GM19452 (cell line): ENCODE data around the gene SUPT20H.
"Not testable (repeated sequence)": the region's sequence is repeated elsewhere in the genome, so short reads cannot be mapped to it uniquely, and the experiment has no call there.

Experiments
- ATAC-seq: cut with Tn5 transposase; IDR thresholded peaks from one replicate; pipeline ENCODE4 v1.9.1; 2021; ENCODE audit not compliant: unreplicated experiment

Gene SUPT20H

DNA sequence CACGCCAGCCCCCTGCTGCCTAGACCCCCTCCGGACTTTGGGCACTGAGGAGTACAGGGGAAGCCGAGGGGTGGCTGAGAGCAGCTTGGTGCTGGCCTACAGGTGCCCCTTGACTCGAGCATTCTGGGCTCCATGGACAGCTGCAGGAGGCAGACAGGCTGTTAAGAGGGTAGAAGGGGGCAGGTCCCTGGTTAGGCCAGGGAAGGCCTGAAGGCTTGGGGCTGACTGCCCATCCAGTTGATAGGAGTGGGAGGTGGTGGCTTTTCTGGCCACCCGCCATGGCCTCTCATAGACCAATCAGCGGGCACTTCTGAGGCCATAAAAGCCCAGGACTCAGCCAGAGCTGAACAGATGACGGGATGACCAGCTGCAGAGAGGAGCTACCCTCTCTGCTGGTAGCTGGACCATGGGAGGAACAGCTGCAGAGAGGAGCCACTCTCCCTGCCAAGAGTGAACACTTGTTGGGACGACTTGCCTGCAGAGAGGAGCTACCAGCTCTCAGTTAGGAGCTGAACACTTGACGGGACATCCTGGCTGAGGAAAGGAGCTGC lies 10.7 kb upstream of the SUPT20H start:
- no peak for ATAC-seq

DNA sequence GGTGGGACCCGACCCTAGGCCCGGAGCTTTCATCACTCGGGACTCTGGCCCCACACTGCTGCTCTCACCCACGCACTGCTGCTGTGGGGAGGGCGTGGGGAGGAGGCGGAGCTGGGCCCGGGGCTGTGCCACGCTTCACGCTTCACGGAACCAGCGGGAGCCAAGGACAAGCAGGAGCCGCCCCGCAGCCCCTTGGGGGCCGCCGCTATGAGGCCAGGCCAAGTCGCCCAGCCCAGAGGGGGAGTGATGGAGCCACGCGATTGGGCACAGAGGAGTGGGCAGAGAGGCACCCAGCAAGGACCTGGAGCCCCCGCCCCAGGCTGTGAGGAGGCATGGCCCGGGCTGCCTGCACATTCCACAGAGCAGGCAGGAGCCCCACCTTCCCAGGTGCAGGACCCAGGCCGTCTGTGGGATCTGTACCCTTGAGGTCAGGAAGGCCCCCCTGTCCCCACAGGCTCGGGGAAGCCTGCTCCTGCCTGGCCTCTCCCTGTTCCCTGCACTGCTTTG lies 10.2 kb upstream of the SUPT20H start:
- ATAC-seq = no peak

DNA sequence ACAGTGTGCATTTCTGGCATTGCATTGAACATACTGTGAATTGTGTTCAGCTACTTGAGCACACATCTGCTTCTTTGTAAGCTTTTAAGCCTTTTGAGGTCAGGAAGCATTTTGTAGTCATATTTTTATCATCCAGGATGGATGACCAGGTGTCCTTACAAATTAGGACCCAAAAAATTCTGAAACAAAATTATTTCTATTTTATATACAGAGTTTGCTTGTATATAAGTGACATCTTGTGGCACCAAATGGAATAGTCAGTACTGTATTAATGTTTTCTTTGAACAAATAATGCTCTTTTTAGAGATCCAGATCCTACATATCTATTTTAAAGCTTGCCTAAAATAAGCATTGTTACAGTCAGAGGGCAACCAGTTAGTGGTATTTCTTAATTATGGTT lies 9.5 kb upstream of the SUPT20H start:
- ATAC-seq = no peak

DNA sequence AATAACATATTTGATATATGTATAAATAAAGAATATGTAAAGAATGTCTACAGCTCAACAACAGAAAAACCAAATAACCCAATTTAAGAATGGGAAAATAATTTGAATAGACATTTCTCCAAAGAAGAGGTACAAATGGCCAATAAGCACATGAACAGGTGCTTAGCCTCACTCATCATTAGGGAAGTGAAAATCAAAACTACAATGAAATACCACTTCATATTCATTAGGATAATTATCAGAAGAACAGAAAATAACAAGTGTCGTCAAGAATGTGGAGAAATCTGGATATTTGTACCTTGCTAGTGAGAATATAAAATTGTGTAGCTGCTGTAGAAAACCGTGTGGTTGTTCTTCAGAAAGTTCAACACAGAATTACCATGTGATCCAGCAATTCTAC lies 8.4 kb upstream of the SUPT20H start:
- no peak for ATAC-seq

DNA sequence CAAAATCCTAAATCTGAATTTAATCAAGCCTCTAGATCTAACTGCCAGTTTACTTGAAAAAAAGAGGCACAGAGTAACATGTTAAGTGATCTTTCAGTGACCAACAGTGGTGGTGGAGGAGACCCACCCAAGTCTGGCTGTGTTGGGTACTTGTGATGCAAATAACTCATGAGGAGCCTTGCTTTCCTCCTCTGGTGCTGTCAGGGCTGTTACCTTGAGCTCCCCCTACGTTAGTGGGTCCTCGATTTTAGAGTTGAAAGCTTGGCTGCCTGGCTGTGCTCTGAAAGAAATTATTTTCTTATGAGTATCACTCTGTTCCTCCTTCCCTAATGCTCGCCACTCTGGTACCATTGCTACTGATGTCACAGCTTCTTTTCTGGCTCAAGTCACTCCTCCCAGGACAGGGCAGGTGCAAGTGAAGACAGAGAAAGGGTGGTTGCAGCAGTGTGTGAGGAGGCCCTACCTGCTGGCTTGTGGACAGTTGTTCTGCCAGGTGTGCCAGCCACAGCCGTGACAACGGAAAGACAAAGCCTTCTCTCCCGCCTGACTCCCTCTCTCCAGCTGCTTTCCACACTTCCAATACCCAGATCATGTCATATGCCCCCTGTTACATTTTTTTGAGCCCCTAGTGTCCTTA lies 6.5 kb upstream of the SUPT20H start:
- ATAC-seq = no peak

DNA sequence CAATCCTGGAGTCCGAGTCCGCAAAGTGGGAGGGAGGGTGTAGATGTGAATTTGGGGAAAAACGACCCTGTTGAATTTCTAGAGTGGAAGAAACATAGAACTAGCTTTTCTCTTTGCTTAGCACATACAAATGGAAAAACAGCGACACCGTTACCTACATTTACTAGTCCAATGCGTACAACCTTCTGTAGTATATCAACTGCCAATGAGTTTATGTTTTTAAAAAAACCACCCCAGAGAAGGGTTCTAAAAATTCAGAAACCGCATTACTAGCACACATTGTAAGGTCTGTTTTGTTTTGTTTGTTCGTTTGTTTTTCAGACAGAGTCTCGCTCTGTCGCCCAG lies 332 bp upstream of the SUPT20H start:
- ATAC-seq = peak; percentile 27

DNA sequence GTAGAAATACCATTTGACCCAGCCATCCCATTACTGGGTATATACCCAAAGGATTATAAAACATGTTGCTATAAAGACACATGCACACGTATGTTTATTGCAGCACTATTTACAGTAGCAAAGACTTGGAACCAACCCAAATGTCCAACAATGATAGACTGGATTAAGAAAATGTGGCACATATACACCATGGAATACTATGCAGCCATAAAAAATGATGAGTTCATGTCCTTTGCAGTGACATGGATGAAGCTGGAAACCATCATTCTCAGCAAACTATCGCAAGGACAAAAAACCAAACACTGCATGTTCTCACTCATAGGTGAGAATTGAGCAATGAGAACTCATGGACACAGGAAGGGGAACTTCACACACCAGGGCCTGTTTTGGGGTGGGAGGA lies 3.3 kb downstream of the SUPT20H start:
- ATAC-seq = not testable (repeated sequence)

DNA sequence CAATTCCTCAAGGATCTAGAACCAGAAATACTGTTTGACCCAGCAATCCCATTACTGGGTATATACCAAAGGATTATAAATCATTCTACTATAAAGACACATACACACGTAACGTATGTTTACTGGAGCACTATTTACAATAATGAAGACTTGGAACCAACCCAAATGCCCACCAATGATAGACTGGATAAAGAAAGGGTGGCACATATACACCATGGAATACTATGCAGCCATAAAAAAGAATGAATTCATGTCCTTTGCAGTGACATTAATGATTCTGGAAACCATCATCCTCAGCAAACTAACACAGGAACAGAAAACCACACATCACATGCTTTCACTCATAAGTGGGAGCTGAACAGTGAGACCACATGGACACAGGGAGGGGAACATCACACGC lies 6.4 kb downstream of the SUPT20H start:
- ATAC-seq = not testable (repeated sequence)

DNA sequence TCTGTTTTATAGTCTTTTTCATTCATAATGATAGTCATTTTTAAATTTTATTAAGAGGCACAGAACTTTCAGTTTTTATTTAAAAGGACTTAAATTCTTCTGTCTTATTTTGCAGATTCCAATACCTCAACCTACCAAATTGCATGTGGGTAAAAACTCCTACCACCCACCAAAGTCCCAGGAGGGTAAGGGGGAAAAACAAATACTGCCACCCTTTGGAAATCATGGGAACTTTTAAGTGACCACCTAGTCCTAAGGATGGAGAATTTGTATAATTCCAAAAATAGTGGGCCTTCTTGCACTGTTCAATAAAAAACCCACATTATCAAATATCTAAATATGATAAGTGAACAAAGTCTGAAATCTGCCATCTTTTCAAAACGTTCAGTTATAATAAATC lies 9.7 kb downstream of the SUPT20H start:
- no peak for ATAC-seq

DNA sequence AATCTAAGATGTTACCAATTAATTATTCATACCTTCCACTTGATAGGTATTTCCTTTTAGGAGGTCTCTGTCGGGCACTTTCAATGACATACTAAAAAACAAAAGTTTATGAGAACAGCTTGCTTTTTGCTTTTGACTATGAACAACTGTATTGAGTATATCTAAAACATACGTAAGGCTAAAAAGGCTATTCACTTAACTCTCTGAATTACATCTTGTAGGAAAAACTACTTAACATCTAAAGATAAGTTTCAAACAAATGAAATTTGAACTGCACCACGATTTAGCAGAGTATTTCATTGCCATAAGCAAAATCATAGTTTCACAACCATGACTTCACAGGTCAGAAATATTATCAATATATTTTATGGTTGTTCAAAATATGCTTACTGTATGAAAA lies 11.6 kb downstream of the SUPT20H start:
- no peak for ATAC-seq

DNA sequence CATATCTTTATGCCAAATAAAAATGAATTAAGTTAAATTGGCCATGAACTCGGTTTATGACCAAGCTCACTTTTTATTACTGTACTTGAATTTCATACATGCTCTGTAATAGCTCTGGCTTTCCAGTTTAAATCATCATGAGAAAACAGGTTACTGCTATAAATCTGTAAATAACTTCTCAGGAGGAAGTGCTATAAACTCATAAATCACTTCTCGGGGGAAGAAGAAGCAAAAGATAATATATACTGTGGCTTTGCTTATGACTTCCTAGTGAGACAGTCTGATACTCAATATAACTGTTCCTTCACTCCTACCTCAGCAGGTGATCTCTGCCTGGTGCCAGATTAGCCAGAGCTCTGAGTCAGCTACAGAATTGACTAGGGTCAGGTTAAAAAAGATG lies 12.5 kb downstream of the SUPT20H start:
- no peak for ATAC-seq

DNA sequence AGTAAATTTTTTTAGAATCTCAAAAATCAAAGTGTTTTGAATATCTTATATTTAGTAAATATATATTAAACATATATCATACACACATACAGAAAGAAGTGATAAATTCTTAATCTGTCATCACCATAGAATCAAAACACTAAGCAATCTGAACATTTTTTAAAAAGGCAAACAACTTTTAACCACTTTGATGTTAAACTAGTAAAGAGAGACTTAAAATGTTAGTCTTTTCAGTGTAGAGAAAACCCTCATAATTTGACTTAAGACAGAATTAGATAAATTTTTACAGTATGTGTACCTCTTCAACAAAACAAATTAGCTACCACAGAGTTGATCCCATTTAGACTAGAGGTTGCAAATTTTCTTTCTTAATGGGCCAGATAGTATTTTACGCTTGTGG lies 13.4 kb downstream of the SUPT20H start:
- no peak for ATAC-seq

DNA sequence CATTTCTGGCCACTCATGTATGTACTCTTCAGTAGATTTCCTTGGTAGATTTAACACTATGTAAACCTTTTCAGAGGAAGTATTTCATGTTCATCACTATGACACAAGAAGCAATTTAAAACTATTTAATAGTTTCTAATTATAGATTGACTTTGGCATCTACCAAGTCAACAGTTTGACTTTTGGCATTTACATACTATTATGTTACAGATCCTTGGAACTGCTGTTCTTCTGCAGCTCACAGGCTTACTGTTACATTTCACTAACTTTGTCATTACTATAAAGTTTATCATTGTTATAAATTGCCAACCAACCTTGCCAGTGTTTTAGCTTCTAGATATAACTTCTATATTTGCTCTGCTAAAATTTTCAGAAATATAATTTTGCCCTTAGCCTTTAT lies 18.7 kb downstream of the SUPT20H start:
- no peak for ATAC-seq

DNA sequence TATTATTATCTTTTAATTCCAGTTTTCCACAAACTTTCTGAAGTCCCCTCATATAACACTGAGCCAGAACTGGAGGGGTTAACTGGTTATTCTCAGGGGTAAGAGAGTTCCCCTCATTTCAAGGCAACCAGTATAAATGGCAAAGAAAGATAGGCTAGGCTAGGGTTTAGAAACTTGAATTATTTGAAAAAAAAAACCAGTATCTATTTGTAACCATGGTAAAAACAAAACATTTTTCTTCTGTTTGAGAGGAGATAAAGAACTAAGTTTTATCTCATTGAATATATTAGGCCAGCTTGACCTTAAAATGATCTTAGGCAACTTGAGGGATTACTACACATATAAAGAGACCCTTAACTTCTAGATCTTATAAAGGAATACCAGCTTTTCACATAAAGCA lies 19.6 kb downstream of the SUPT20H start:
- no peak for ATAC-seq

DNA sequence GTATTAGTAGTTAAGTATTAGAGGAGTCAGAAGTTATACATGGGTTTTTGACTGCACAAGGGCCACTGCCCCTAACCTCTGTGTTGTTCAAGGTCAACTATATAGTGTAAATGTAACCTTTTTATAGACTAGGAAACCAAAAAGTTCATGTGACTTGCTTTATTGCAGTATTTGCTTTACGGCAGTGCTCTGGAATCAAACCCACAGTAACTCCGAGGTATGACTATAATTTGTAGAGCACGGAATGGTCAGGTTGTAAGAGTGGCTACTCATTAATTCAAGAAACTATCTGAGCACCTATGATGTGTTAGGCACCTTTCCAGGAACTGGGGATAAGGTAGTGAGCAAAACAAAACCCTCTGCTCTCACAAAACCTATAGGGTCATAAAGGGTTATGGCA lies 22.2 kb downstream of the SUPT20H start:
- no peak for ATAC-seq

DNA sequence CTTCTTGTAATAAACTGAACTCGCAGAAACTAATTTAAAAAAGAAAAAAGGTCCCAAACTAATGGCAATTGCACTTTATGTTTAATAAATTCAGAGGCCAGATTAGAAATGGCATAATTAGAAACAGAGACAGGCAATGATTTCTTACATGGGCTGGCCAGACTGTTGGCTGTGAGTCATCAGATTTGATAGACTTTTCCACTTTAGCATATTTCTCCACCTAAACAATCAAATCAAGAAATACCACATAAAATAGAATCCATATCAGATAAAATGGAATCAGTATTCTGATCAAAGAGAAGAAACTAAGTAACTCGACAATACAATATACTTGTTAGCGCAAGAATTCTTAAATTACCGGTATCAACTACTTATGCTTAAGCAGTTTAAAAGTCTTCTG lies 29.9 kb downstream of the SUPT20H start:
- no peak for ATAC-seq

DNA sequence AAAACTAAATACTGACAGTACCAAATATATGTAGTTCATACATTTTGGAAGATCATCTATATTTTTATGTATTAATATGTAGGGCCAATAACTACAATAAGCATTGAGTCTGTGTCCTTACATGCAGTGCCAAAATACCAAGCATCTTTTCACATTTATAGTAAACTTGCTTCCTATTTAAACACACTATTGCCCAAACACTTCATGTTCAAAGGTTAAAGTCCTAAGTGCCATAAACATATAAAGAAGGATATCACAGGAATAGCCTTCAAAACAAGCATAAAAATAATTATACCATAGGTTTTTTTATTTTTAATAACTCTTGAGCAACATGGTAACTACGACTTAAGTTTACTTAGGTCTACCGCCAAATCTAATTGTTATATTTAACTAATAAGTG lies 31.8 kb downstream of the SUPT20H start:
- no peak for ATAC-seq

DNA sequence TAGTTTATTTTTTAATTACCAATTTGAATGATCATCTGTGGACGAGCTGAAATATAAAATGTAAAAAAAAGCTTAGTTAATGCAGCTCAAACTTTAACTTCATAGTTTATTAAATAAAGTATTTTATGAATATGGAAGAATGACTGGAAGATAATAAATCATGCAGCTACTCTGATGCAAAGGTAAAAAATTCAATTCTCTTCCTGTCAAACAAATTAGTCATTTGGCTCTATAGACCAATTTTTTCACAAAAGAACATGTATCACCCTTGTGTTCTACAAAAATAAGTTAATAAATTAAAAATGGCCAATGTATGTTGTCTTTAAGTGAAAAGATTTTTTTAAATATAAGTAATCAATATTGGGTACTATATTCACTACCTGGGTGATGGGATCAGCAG lies 32.7 kb downstream of the SUPT20H start:
- no peak for ATAC-seq

DNA sequence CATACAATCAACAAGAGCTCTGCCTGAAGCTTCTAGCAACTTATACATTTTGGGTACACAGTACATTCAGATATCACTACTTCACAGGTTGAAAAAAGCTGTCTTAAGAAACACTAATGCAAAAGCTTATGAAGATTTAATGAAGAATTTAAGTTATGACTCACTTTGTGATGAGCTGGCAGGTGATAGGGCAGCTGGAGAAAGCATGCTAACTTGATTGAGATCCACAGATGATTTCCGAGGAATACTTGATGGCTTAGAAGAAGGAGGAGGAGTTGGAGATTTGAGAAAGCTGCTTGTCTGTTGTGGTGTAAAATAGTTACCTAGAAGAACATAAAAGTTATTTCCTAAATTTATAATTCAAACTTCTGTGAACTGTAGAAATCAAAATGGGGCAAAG lies 35.6 kb downstream of the SUPT20H start:
- no peak for ATAC-seq

DNA sequence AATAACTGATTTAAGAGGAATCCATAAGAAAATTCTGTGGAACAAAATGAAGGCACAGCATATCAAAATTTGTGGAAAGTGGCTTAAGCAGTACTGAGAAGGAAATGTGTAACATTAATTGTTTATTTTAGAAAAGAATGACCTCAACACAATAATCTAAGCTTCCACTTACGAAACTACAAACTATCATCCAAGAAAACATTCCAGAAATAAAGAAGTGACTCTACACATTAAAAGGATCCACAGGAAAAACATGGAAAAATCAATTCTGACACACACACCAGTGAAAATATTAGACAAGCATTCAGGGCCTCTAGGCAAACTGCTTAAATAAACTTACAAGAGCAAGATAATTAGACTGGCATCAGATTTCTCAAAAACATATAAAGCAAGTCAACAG lies 44.9 kb downstream of the SUPT20H start:
- ATAC-seq = no peak

DNA sequence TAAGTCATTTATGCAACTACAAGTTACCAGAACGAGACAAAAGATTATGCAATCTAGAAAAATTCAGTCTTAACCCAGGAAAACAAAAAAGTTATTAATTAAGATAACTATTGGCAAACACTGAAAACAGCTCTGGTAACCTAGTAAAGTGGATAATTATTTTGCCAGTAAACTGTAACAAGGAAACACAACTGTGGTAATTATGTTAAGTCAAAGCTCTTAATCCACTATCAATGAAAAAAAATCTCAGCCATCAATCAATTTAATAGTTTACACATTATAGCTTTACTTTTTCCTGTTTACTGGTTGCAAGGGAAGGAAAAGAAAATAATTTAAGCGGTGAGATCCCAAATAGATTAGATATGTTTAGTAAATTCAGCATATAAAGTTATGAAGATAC lies 47.7 kb downstream of the SUPT20H start:
- ATAC-seq = no peak

DNA sequence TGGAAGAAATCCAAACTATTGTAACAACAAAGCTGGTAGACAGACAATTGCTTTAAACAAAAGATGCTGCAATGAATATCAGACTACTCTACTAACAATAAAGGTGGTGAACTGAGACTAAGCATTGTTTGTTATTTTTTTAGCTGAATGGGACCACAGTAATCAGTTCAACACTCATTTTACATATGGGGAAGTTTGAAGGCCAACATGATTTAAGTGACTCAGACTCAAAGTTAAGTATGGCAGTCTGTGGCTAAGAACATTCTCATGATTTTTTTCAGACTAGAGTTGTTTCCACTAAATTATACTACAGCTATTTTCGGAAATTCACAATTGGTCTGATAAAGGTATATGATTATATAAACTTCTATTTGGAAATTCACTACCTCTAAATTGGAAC lies 48.5 kb downstream of the SUPT20H start:
- ATAC-seq = no peak

DNA sequence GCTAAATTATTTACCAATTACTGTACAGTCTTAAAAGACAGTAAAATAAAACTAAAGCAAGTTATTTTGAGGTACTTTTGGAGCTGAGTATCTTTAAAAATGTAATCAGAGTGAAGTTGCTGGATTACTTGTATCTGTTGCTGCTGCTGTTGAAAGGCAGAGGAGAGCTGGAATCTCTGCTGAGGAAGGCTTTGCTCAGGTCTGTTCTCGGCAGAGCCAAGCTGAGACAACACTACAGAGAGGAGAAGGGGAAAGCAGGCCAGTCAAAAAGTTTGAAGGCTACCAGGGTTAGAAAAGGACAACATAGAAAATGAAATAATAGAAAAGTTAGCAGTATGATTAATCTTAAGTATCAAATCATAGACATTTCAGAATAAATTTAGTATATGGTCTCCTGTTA lies 49.1 kb downstream of the SUPT20H start:
- no peak for ATAC-seq
